Calu3 (cell line): Measurements from ENCODE around the gene TDRD6. TPM values are rescaled to one million over a fixed set of nuclear protein-coding genes. Genes with fewer than 3 reads are reported as not detected.

Experiments
- BruUV-seq: library from RNA; stranded (reverse); fragments of 400-500 nt; replicated peaks from 2 replicates; lab custom pipeline; 2021; lab: Mats Ljungman, UMichigan
- CTCF ChIA-PET: fragments of 300-600 bp; sonication (Branson Sonifier 250); formaldehyde crosslinking; loops from one replicate; lab custom pipeline; 2022; ENCODE audit warnings: antibody characterized with exemption; lab: Charles Lee
- DNase-seq: peaks from one replicate; pipeline ENCODE4 v3.0.0; 2022
- H3K27ac Mint-ChIP-seq: one replicate; pipeline ENCODE4 v1.8.0; 2022; ENCODE audit warnings: mixed read lengths; ENCODE audit not compliant: unreplicated experiment
- H3K27me3 Mint-ChIP-seq: one replicate; pipeline ENCODE4 v1.8.0; 2022; ENCODE audit warnings: mixed read lengths; ENCODE audit not compliant: unreplicated experiment
- H3K36me3 Mint-ChIP-seq: one replicate; pipeline ENCODE4 v1.8.0; 2022; ENCODE audit warnings: mild to moderate bottlenecking, moderate library complexity, mixed read lengths; ENCODE audit not compliant: insufficient read depth, unreplicated experiment
- H3K4me1 Mint-ChIP-seq: one replicate; pipeline ENCODE4 v1.8.0; 2022; ENCODE audit warnings: mild to moderate bottlenecking, low read depth, mixed read lengths; ENCODE audit not compliant: unreplicated experiment
- H3K4me3 Mint-ChIP-seq: one replicate; pipeline ENCODE4 v1.8.0; 2022; ENCODE audit warnings: mild to moderate bottlenecking, low read depth, moderate library complexity, mixed read lengths; ENCODE audit not compliant: unreplicated experiment
- H3K9me3 Mint-ChIP-seq: one replicate; pipeline ENCODE4 v1.8.0; 2022; ENCODE audit warnings: low read depth, mixed read lengths; ENCODE audit not compliant: unreplicated experiment
- CTCF ChIP-seq: fragments of 200-600 bp; IDR thresholded peaks from one replicate; pipeline ENCODE4 v1.8.0; 2022; ENCODE audit warnings: antibody characterized with exemption; ENCODE audit not compliant: unreplicated experiment
- intact Hi-C: fragments of 100-400 bp; cut with micrococcal nuclease; formaldehyde crosslinking; loops from one replicate; pipeline ENCODE4 v1.10.0; 2022; ENCODE audit not compliant: unreplicated experiment
- total RNA-seq: library from RNA; stranded (reverse); gene quantifications from 2 replicates; pipeline ENCODE4 v1.2.3, GENCODE V29; 2022

The TDRD6 gene
- total RNA-seq, 1 experiment from 2014 or later, result 0.07 TPM

GRCh38 chr6:46746696-46747095 is 59.0 kb downstream of the TDRD6 start, which contains the start of gene ANKRD66:
Gene ANKRD66, plus strand, starts transcription at chr6:46746933. Its CDS starts 5,016 bp downstream, at chr6:46751949.
- Mint-ChIP-seq H3K36me3 (no peaks in the 10 kb centered on the region), H3K4me1 (no peaks in the 10 kb centered on the region), H3K27ac (no peak within 1 kb of the TSS), H3K9me3 (peaks cover 6% of the 10 kb centered on the region), H3K4me3 (no peak within 1 kb of the TSS), H3K27me3 (peaks cover 24% of the 10 kb centered on the region)
- TF ChIP-seq CTCF, result no peak
- BruUV-seq, result no TSS peak
- CTCF ChIA-PET, result interaction anchor here (0.5 to 0.7 kb wide), 3 partner anchors 11 to 373 kb away, joined by 3 to 4 read pairs (median 3); partner anchors contain the start of gene PLA2G7
- DNase-seq, result no peak
- intact Hi-C loops, result no loop called here

GRCh38 chr6:46748940-46749503 is 61.3 kb downstream of the TDRD6 start:
- CTCF ChIA-PET, result no interaction called here
- Mint-ChIP-seq H3K36me3 (no peaks in the 10 kb centered on the region), H3K27me3 (peaks cover 24% of the 10 kb centered on the region), H3K27ac (no peak overlapping the region), H3K9me3 (peaks cover 6% of the 10 kb centered on the region), H3K4me1 (no peaks in the 10 kb centered on the region), H3K4me3 (no peak overlapping the region)
- no TSS peak for BruUV-seq
- TF ChIP-seq CTCF, result no peak
- no peak for DNase-seq
- intact Hi-C loops, result no loop called here

- CTCF ChIA-PET, result no interaction called here
- H3K4me1 Mint-ChIP-seq, result no peaks in the 10 kb centered on the region
- no peaks in the 10 kb centered on the region for H3K36me3 Mint-ChIP-seq
- H3K9me3 Mint-ChIP-seq, result peaks cover 2% of the 10 kb centered on the region
- intact Hi-C loops, result no loop called here
- TF ChIP-seq CTCF, result no peak
- no TSS peak for BruUV-seq
- H3K27me3 Mint-ChIP-seq, result peaks cover 19% of the 10 kb centered on the region
- H3K4me3 Mint-ChIP-seq, result no peak overlapping the region
- no peak overlapping the region for H3K27ac Mint-ChIP-seq
- DNase-seq, result no peak
These were observed 62.0 kb downstream of the TDRD6 start for GRCh38 chr6:46749731-46750130.

GRCh38 chr6:46751658-46752057 is 64.0 kb downstream of the TDRD6 start:
- intact Hi-C loops, result no loop called here
- CTCF ChIA-PET, result no interaction called here
- Mint-ChIP-seq H3K27me3 (no peaks in the 10 kb centered on the region), H3K27ac (no peak overlapping the region), H3K4me1 (no peaks in the 10 kb centered on the region), H3K36me3 (no peaks in the 10 kb centered on the region), H3K9me3 (no peaks in the 10 kb centered on the region), H3K4me3 (no peak overlapping the region)
- TF ChIP-seq CTCF, result no peak
- no peak for DNase-seq
- no TSS peak for BruUV-seq

Other genes with a start within 250 kb of the TDRD6 start
- 2.2 and 3.7 TPM in 2 replicates for gene RCAN2, start 196.4 kb upstream of the TDRD6 start, total RNA-seq
- gene CYP39A1, start 35.1 kb upstream of the TDRD6 start, total RNA-seq, result 0.88 and 1.7 TPM in 2 replicates
- gene SLC25A27, start 34.9 kb upstream of the TDRD6 start, total RNA-seq, result 5.4 and 8.8 TPM in 2 replicates
- gene PLA2G7, start 47.5 kb downstream of the TDRD6 start, total RNA-seq, result 1.9 and 2.1 TPM in 2 replicates
- gene ANKRD66, start 59.0 kb downstream of the TDRD6 start, total RNA-seq, result not detected in 2 replicates
- gene MEP1A, start 105.5 kb downstream of the TDRD6 start, total RNA-seq, result not detected in 2 replicates
- gene ADGRF5, start 234.1 kb downstream of the TDRD6 start, total RNA-seq, result 0.07 and 0.24 TPM in 2 replicates